Measurements from ENCODE around the gene ATF7IP.

ATF7IP gene

DNA sequence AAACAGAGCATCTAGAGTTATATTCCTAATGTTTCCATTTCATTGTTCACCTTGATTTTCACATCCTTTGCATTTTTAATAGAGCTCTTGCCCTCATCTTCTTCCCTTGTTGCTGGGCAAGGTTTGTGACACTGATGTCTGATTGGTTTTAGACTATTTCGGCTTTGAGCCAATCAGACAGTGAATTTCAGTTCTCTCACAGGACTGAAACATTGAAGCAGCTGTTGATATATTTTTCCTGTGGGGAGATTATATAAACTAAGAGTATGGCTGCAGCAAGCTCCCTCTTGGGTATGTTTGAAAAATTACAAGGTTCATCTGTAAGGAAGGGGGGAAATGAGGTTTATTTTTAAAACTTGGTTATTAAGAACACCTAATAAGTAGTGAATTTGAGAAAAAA is 51.2 kb downstream of the ATF7IP start:
- no peak for DNase-seq

DNA sequence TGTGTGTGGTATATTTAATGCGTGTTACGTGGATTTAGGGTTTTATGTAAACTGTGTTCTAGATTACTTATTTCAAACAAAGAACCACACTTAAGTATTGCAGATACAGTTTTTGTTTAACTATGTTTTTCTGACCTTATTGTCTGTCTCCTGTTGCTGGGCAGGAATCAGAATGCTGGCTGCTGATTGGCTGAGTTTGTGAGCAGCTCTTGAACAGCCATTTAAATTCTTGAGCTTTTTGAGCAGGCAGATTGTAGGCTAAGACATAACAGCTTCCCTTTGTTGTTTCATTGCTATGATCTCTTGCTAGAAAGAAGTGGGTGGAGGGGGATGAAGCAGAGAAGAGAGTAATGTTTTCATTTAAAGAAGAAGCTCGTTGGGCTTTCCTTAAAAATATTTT is 52.2 kb downstream of the ATF7IP start:
- DNase-seq, result peak; percentile 73

GRCh38 chr12:14418451-14418890 is 53.0 kb downstream of the ATF7IP start:
- peak; percentile 34 for DNase-seq

GRCh38 chr12:14422516-14423230 is 57.2 kb downstream of the ATF7IP start:
- no peak for DNase-seq

DNA sequence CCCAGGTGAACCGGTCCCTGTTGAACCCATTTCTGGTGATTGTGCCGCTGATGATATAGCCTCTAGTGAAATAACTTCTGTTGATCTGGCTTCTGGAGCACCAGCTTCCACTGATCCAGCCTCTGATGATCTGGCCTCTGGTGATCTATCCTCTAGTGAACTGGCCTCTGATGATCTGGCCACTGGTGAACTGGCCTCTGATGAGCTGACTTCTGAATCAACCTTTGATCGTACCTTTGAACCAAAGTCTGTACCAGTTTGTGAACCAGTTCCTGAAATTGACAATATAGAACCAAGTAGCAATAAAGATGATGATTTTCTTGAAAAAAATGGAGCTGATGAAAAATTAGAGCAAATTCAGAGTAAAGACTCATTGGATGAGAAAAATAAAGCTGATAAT is 59.1 kb downstream of the ATF7IP start:
- DNase-seq, result no peak

DNA sequence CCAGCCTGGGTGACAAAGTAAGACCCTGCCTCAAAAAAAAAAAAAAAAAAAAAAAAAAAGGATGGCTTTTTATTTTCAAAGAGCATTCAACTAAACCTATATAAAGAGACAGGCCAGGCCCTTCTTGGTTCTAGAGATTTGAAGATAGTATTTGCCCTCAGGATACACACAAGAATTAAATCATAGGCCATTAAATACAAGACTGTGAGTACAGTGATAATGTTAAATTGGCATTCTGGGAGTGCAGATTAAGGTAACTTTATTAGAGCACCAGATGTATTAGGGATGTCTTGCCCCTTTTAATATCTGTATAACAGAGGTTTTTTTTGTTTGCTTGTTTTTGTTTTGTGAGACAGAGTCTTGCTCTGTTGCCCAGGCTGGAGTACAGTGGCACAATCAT is 61.3 kb downstream of the ATF7IP start:
- no peak for DNase-seq

GRCh38 chr12:14427929-14428328 is 62.4 kb downstream of the ATF7IP start:
- no peak for DNase-seq

GRCh38 chr12:14430394-14430986 is 65.0 kb downstream of the ATF7IP start:
- DNase-seq, result no peak

- DNase-seq, result no peak
These were observed 66.5 kb downstream of the ATF7IP start for GRCh38 chr12:14431975-14432374.

DNA sequence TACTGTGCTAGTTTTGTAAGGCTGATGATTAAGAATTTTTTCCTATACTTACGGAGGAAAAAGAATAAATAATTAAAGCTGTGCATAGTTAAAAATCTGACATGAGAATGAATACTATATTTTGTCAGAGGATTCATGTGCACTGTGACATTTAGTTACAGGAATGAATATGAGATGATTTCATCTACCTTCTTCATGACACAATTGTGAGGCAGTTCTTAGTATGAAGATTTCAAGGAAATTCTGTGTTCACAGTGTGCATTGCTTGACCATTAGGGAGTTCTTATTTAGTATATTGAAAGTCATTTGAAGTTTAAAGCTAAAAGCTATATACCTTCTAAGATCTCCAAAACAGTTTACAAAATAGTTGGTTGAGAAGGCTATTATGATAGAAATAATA is 70.1 kb downstream of the ATF7IP start:
- no peak for DNase-seq

- DNase-seq, result peak; percentile 5
These were observed 76.9 kb downstream of the ATF7IP start for GRCh38 chr12:14442221-14442881.

DNA sequence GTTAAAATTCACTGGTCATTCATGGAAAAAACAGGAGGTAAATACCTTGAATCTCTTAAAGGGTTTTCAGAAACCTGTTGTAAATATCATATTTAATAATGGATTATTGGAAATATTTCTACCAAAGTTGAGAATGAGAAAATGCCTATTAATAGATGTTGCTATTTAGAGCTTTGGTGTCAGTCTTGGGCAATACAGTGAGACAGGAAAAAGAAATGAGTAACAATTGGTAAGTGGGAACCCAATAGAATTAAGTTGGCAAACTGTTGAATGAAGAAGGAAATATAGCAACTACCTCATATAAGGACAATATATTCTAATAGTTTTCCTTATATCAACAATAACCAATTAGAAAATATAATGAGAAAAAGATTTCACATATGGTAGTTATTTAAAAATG is 78.0 kb downstream of the ATF7IP start:
- no peak for DNase-seq

- no peak for DNase-seq
These were observed 85.0 kb downstream of the ATF7IP start for GRCh38 chr12:14450479-14450878.

GRCh38 chr12:14452336-14452735 is 86.9 kb downstream of the ATF7IP start:
- no peak for DNase-seq

DNA sequence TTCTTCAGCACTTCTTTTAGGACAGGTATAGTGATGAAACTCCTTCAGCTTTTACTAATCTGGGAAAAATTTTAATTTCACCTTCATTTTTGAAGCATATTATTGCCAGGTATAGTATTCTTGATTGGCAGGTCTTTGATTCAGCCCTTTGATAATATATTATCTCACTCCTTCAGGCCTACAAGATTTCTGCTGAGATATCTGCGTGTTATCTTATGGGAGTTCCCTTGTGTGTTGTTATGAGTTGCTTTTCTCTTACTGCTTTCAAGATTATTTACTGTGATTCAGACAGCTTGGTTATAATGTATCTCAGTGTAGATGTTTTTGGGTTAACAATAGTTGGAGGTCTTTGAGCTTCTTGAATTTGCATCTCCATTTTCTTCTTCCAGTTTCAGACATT is 87.4 kb downstream of the ATF7IP start:
- DNase-seq, result no peak

- DNase-seq, result peak; percentile 11
These were observed 88.8 kb downstream of the ATF7IP start for GRCh38 chr12:14454098-14454907.

DNA sequence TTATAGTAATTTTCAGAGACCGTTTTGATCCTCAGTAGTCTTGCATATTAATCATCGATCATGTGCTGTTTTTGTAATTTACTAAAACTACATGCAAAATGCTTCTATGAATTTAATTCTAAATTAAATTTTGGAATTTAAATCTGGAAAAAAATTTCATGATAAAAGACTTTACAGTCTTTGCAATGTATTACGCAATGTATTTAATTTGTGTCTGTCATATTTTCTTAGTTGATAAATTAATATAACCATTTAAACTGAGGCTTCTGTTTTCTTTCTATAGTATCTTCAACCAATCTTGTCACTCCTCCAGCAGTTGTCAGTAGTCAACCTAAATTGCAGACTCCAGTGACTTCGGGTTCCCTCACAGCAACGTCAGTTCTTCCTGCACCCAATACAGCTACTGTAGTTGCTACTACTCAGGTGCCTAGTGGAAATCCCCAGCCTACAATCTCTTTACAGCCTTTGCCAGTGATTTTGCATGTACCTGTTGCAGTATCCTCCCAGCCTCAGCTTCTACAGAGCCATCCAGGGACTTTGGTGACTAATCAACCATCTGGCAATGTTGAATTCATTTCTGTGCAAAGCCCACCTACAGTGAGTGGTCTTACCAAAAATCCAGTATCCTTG is 94.8 kb downstream of the ATF7IP start:
- DNase-seq, result no peak

DNA sequence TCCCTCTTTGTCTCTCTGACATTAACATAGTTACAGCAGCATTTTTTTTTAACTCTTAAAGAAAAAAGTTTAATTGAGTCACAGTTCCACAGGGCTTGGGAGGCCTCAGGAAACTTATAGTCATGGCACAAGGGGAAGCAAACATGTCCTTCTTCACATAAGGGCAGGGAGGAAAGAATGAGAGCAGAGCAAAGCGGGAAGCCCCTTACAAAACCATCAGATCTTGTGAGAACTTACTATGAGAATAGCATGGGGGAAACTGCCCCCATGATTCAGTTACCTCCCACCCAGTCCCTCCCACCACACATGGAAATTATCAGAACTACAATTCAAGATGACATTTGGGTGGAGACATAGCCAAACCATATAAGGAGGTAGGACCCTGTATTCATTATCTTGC is 106.0 kb downstream of the ATF7IP start:
- DNase-seq, result no peak

GRCh38 chr12:14473707-14474287 is 108.3 kb downstream of the ATF7IP start:
- no peak for DNase-seq

DNA sequence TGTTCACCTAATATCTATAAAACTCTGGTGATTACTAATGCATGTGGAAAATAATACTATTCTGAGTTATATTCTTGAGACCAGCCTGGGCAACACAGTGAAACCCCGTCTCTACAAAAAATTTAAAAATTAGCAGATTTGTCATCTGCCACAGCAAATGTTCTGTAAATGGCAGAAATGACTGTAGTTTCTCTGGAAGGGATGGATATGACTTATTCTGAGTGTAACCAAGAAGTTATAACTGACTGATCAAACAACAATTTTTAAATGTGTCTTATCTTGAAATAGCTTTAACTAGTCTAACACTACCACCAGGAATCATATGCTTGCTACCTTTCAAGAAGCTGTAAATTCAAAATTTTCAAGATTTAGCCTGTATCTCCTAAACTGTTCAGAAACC is 113.5 kb downstream of the ATF7IP start:
- DNase-seq, result no peak

GRCh38 chr12:14481201-14481600 is 115.7 kb downstream of the ATF7IP start:
- DNase-seq, result no peak

GRCh38 chr12:14482361-14482760 is 116.9 kb downstream of the ATF7IP start:
- DNase-seq, result no peak

GRCh38 chr12:14482886-14483285 is 117.4 kb downstream of the ATF7IP start:
- DNase-seq, result no peak
